IMR-90 (cell line): Measurements from ENCODE around the gene ADRA1B.

Experiments
- CTCF ChIP-seq: conservative IDR thresholded peaks from 2 replicates; pipeline ENCODE4 v1.5.1; 2012; ENCODE audit warnings: mild to moderate bottlenecking, low read depth, low read length, improper control_type of control experiment
- NFE2L2 ChIP-seq: fragments of 150-350 bp; IDR thresholded peaks from 2 replicates; pipeline ENCODE4 v1.6.1; 2016; ENCODE audit warnings: low read depth, mild to moderate bottlenecking, low read length
- POLR2A ChIP-seq: IDR thresholded peaks from 2 replicates; pipeline ENCODE4 v1.6.1; 2012; ENCODE audit warnings: mild to moderate bottlenecking, low read depth, low read length
- SMC3 ChIP-seq: fragments of 150-350 bp; IDR thresholded peaks from 2 replicates; pipeline ENCODE4 v1.6.1; 2016; ENCODE audit warnings: low read depth, mild to moderate bottlenecking, antibody characterized with exemption, low read length, moderate library complexity

GRCh38 chr5:159906463-159906862, 9.8 kb upstream of the ADRA1B start:
- TF ChIP-seq CTCF: no peak
- no peak for TF ChIP-seq POLR2A
- TF ChIP-seq SMC3: no peak
- TF ChIP-seq NFE2L2: no peak
